GM18502 (cell line): ENCODE measurements around the gene THADA.
"Not testable (repeated sequence)": the region's sequence is repeated elsewhere in the genome, so short reads cannot be mapped to it uniquely, and the experiment has no call there.

Experiments
- ATAC-seq: cut with Tn5 transposase; IDR thresholded peaks from one replicate; pipeline ENCODE4 v1.9.1; 2021; ENCODE audit warnings: mild to moderate bottlenecking; ENCODE audit not compliant: unreplicated experiment, poor library complexity

Gene THADA

GRCh38 chr2:43317680-43318079 is 278.2 kb downstream of the THADA start:
- ATAC-seq, result no peak

- ATAC-seq, result no peak
Measured at GRCh38 chr2:43317194-43317593, 278.6 kb downstream of the THADA start.

- no peak for ATAC-seq
Measured at GRCh38 chr2:43315482-43315881, 280.4 kb downstream of the THADA start.

- no peak for ATAC-seq
Measured at GRCh38 chr2:43314299-43314927, 281.4 kb downstream of the THADA start.

GRCh38 chr2:43313642-43314017 is 282.2 kb downstream of the THADA start:
- ATAC-seq, result no peak

- ATAC-seq, result no peak
Measured at GRCh38 chr2:43312755-43313641, 282.8 kb downstream of the THADA start.

GRCh38 chr2:43311276-43311675 is 284.6 kb downstream of the THADA start:
- ATAC-seq, result no peak

GRCh38 chr2:43309935-43310334 is 285.9 kb downstream of the THADA start:
- ATAC-seq, result no peak

- ATAC-seq, result no peak
Measured at GRCh38 chr2:43307973-43308372, 287.9 kb downstream of the THADA start.

GRCh38 chr2:43307046-43307445 is 288.8 kb downstream of the THADA start:
- no peak for ATAC-seq

- ATAC-seq, result no peak
Measured at GRCh38 chr2:43306197-43306596, 289.6 kb downstream of the THADA start.

- no peak for ATAC-seq
Measured at GRCh38 chr2:43305517-43305916, 290.3 kb downstream of the THADA start.

- ATAC-seq, result no peak
Measured at GRCh38 chr2:43305012-43305411, 290.8 kb downstream of the THADA start.

GRCh38 chr2:43303889-43304288 is 291.9 kb downstream of the THADA start:
- no peak for ATAC-seq

- ATAC-seq, result no peak
Measured at GRCh38 chr2:43302961-43303494, 292.8 kb downstream of the THADA start.

GRCh38 chr2:43302182-43302960 is 293.5 kb downstream of the THADA start:
- no peak for ATAC-seq

GRCh38 chr2:43300781-43301583 is 294.9 kb downstream of the THADA start:
- no peak for ATAC-seq

- no peak for ATAC-seq
Measured at GRCh38 chr2:43300222-43300621, 295.6 kb downstream of the THADA start.

- ATAC-seq, result no peak
Measured at GRCh38 chr2:43298500-43298899, 297.3 kb downstream of the THADA start.

GRCh38 chr2:43297740-43298139 is 298.1 kb downstream of the THADA start:
- not testable (repeated sequence) for ATAC-seq
